Fibroblast of gingiva (primary cell): ENCODE results near the gene CHP2.
"Not testable (repeated sequence)": the region's sequence is repeated elsewhere in the genome, so short reads cannot be mapped to it uniquely, and the experiment has no call there.

Experiments used
- DNase-seq: peaks from one replicate; pipeline ENCODE4 v3.0.0-alpha.2; 2011; ENCODE audit warnings: low read depth

CHP2 gene

DNA sequence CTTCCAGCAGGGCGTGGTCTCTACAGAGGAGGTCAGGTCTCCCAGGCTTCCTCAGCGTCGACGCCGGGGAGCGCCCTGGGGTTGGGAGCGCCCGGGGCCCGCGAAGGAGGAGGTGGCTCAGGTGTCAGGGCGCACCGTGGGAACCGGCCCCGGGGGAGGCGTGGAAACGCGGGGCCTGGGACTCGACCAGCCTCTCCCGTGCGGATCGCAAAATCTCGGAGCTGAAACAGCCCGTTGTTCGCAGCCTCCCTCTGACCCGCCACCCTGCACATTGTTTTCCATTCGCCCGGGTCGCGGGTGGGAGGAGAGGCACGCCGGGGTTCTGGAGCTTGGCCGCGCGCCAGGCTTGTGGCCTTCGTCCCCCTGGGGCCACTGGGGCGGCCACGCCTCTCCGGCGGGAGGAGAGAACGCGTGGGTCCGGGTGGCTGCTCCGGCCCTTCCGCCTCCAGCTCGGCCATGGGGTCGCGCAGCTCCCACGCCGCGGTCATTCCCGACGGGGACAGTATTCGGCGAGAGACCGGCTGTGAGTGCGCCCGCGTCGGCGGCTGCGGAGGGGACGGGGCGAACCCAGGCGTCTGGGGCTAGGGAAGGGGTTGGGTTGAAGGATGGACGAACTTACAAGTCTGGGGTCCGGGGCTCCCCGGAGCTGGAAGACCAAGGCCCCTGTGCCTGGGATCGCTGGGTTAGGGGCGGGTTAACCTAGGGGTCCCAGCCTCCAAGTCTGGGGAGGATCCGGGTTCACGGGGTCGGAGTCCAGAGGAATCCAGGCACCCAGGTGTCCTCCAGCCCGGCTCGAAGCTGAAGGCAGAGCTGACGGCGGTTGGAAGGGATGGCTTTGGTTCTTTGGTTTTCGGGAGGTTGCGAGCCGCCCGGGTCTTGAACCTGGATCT, at the start of gene CHP2:
Gene CHP2, plus strand, starts transcription at position 433 of the 890 bp plus-strand sequence. Its CDS starts 24 bp downstream, at position 457.
- DNase-seq = no peak

DNA sequence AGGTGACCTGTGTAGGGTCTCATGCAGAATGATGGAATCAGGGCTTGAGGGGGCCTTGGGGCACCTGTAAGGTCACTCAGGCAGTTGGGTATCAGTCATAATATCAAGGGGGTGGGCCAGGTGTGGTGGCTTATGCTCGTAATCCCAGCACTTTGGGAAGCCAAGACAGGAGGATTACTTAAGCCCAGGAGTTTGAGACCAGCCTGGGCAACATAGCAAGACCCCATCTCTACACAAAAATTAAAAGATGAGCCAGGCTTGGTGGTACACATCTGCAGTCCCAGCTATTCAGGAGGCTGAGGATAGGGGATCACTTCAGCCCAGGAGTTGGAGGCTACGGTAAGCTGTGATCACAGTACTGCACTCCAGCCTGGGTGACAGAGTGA, 49.3 kb upstream of the CHP2 start:
- DNase-seq = no peak

DNA sequence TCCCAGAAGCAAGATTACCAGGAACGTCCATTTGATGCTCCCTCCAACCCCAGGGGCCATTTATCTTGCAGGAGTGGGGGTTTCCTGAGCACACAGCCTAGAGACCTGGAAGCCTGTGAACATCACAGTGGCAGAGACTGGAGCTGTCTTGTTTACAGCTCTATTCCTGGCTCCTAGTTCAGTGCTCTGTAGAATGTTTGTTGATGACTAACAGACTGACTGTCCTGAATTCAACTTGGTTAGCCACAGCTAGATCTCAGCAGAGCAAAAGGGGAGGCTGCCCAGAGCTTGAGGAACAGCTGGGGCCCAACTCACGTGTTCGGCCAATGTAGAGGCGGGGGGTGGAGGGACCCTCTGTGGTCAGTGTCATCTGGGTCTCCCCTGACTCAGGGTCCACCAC, 48.4 kb upstream of the CHP2 start:
- no peak for DNase-seq

DNA sequence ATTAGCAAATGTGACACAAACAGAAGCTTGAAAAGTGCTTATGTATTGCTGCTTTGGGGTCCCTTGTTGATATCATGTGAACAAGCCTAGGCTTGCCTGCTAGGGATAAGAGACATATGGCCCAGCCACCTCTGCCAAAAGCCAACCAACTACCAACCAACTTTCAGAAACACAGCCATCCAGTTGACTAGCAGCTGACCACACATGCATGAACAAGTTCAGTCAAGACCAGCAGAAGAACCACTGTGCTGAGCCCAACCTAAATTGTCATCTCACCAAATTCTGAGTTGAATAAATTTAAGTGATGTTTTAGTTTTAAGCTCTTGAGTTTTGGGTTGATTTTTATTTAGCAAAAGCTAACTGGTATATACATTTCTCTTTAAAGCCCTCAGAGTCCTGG, 45.3 kb upstream of the CHP2 start:
- no peak for DNase-seq

DNA sequence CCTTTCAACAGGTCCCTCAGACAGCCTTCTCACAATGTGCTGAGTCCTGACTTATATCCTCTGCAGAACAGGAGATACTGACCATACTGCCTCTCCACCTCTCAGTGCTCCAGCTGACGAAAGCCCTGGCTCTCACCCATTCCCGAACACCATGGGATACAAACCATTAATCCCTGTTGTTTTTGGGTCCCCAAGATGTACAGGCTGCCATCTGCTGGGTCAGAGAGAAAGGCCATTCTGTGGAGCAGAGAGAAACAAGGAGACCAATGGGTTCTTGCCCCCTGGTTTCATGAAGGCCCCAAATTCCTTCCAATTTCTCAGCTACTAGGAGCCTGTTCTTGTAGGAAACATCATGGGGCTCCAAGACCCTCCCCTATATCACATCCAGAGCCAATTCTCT, 44.8 kb upstream of the CHP2 start:
- DNase-seq = no peak

DNA sequence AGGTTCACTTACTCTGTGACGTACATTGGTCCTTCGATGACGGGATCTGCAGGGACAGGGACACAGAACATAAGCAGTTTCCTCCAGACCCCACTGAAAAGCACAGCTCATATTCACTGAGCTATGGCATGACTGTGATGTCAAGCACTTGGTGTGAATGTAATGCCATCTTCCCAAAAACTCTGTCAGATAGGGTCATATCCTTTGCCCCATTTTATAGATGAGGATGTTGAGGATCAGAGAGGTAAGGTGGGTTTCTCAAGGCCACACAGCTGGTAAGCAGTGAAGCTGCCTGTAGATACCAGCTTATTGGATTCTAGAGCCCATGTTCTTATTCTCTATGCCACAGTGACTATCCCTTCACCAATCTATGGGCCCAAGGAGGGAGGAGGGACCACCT, 44.3 kb upstream of the CHP2 start:
- no peak for DNase-seq

DNA sequence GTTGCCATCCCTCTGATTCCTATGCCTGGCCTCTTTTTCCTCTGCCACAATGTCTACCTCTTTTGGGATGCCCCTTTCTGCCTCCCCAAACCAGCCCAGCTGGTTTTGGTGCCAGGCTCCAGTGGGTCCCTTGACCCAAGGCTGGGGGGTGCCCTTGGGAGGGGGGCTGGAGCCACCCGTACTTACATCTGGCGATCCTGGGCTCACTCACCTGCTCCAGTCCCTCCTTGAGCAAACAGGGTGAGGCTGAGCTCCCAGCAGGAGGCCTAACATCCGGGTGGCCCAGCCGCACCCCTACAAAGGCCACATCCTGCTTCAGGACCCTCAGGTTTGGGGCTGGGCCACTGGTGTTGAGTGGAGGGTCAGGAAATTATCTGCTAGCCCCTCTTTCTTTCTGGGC, 43.0 kb upstream of the CHP2 start:
- DNase-seq = no peak

DNA sequence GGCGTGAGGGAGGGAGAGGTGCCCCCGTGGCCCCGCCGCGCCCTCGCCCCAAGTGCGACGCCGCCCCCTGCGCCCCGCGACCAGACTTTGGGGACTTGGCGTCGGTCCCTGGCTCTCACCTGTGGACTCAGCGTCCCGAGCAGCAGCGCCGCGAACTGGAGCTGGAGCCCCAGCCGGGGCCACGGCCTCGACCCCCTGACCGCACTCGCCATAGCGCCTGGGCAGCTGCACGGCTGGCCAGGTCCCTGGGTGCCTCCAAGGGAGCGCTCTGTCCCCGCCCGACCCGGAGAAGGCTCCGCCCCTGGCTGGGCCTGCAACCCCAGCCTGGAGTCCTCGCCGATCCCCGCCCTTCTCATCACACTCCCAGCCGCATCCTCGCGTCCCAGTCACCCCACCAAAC, 41.9 kb upstream of the CHP2 start, which contains the start of gene ERN2:
Gene ERN2, minus strand, starts transcription at position 247 of the 400 bp plus-strand sequence. Its CDS starts 35 bp downstream, at position 212.
- no peak for DNase-seq

DNA sequence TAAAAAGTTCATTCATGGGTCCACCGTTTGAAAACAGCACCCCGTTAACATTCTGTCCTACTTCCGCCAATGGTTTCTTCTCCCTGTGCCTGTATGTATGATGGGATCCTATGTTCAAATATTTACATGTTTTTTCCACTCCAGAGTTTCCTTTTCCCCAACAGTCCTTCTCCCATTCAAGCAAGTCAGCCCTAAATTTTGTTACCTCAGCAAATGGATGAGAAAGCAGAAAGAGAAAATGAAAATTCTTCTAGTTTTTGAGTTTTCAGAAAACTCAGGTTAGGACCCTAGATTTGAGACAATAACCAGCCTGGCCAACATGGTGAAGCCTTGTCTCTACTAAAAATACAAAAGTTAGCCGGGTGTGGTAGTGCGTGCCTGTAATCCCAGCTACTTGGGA, 38.3 kb upstream of the CHP2 start:
- no peak for DNase-seq

DNA sequence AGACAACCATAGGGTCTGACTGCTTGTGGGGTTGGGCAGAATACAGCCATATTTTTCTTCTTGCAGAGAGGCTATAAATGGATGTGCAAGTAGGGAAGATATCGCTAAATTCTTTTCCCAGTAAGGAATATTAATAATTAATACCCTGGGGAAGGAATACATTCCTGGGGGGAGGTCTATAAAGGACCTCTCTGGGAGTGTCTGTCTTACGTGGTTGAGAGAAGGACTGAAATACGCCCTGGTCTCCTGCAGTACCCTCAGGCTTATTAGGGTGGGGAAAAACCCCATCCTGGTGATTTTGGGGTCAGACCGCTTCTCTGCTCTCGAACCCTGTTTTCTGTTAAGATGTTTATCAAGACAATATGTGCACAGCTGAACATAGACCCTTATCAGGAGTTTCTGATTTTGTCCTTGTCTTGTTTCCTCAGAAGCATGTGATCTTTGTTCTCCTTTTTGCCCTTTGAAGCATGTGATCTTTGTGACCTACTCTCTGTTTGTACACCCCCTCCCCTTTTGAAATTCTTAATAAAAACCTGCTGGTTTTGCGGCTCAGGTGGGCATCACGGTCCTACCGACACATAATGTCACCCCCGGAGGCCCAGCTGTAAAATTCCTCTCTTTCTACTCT, 32.1 kb upstream of the CHP2 start:
- not testable (repeated sequence) for DNase-seq

DNA sequence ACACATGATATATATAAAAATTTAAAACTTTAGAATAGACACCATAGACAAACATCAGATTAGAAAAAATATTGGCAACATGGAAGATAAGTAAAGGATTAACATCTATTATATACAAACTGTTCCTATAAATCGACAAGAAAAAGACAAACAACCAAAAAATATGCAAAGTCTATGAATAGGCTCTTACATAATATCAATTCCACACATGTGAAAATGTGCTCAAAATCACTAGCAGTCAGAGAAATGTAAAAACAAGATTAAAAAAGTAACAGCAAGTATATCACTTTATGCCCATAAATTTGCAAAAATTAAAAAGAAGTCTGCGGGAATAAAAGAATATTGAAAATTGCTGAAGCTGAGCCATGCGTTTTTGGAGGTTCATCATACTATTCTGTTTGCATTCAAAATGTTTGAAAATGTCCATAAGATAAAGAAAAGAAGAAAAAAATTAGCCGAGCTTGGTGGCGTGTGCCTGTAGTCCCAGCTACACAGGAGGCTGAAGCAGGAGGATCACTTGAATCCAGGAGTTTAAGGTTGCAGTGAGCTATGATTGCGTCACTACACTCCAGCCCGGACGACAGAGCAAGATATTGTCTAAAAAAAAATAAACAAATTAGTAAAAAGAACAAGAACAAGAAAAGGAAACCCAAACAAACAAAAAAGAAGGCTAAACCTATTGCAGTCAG, 30.6 kb upstream of the CHP2 start:
- DNase-seq = peak; percentile 6

DNA sequence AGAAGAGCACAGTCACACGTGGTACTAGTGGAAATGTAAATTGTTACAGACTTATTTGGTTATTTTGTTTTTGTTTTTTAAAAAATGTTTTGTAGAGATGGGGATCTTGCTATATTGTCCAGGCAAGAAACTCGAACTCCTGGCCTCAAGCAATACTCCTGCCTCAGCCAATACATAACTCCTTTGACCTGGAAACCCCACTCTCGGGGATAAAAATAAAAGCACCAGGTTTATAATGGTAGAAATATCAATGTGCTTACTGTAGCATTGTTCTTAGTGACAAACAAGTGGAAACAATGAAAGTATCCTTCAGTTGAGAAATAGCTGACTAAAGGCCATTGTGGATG, 30.1 kb upstream of the CHP2 start:
- no peak for DNase-seq

DNA sequence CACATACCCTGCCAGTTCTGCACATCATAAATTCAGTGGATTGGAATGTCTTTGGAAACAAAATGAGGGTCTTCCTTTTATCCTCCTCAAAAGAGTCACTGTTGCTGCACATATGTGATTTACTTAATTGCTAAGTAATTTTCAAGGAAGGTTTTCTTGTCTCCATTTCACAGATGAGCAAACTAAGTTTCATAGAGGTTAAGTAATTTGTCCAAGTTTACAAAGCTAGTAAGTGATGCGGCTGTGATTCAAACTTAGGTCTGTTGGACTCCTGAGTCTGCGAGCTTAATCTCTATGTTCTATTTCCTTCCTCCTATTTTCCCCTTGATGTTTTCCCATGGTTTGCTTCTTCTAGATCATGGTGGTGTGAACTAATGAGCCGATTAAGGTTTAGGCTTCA, 28.1 kb upstream of the CHP2 start:
- no peak for DNase-seq

DNA sequence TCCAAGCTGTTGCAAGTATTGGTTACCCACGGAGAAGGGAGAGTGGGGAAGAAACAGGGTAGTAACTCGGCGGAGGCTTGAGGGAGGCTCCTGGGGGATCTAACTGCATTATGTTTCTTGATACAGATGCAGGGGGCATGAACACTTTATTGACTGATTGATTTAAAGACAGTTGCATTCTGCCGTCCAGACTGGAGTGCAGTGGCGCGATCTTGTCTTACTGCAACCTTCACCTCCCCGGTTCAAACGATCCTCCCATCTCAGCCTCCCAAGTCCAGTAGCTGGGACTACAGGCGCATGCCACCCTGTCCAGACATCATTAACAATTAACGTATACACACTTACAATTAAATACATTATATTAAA, 26.7 kb upstream of the CHP2 start:
- DNase-seq = no peak

DNA sequence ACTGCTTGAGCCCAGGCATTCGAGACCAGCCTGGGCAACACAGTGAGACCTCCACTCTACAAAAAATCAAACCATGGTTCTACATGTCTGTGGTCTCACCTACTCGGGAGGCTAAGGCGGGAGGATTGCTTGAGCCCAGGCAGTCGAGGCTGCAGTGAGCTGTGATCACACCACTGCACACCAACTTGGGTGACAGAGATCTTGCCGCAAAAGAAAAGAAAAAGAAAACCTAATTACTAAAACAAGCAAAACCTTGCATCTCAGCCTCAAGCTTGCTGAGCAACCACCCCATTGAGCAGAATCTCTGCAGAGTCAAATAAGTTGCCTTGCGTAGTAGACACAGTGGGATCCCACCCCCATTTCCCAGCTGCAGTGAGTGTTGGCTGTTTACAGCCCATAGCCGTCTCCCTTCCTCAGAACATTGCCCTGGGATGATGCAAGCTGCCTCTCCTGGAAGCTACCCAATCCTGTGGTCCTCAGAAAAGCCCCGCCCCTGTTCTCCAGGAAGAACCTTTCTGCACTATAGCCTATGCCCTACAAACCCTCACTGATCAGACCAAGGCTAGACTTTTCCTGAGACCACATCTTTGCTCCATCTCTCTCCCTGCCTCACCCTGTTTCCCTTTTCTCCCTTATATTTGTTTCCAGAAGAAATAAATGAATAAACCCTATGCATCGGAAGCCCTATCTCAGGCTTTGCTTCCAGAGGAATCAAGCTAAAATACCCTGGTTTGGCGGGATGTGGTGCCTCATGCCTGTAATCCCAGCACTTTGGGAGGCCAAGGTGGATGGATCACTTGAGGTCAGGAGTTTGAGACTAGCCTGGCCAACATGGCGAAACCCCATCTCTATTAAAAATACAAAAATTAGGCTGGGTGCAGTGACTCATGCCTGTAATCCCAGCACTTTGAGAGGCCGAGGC, 25.1 kb upstream of the CHP2 start:
- DNase-seq = peak; percentile 38

DNA sequence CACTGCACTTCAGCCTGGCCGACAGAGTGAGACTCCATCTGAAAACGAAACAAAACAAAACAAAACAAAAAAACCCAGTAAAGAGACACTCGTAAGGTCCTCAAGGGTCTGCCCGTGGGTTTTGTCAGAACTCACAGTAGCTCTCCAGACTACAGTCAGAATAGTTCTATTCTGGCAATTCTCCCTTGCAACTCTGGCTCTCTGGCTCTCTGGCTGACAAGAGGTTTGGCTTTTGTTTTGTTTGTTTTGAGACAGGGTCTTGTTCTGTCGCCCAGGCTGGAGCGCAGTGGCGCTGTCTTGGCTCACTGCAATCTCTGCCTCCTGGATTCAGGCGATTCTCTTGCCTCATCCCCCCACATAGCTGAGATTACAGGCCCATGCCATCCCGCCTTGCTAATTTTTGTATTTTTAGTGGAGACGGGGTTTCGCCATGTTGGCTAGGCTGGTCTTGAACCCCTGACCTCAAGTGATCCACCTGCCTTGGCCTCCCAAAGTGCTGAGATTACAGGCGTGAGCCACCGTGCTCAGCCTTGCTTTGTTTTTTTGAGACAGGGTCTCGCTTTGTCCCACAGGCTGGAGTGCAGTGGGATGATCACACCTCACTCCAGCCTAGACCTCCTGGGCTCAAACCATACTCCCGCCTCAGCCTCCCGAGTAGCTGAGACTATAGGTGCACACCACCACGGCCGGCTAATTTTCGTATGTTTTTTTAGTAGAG, 20.5 kb upstream of the CHP2 start:
- DNase-seq = no peak

DNA sequence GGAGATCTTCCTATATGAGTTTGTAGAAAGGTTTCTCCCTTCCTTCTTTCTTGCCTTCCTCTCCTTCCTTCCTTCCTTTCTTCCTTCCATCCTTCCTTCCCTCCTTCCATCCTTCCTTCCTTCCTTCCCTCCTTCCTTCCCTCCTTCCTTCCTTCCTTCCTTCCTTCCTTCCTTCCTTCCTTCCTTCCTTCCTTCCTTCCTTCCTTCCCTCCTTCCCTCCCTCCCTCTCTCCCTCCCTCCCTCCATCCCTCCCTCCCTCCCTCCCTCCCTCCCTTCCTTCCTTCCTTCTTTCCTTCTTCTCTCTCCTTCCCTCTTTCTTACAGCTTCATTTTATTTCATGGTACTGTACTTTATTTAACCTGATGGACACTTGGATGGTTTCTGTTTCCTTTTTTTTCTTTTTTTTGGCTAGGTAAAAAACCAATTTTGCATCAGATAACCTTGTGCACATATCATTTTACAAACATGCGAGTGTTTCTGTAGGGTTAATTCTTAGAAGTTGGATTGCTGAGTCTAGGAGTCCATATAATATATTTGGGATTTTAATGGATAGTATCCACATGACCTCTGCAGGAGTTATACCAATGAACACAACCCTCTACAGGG, 17.3 kb upstream of the CHP2 start:
- DNase-seq = not testable (repeated sequence)

DNA sequence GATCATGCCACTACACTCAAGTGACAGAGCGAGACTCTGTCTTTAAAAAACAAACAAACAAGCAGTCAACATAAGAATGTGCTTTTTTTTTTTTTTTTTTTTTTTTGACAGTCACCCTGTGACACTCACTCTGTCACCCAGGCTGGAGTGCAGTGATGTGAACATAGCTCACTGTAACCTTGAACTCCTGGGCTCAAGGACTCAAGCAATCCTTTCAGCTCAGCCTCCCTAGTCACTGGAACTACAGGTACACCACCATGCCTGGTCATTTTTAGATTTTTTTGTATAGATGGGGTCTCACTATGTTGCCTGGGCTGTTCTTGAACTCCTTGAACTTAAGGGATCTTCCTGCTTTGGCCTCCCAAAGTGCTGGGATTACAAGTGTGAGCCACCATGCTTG, 15.3 kb upstream of the CHP2 start:
- DNase-seq = no peak

DNA sequence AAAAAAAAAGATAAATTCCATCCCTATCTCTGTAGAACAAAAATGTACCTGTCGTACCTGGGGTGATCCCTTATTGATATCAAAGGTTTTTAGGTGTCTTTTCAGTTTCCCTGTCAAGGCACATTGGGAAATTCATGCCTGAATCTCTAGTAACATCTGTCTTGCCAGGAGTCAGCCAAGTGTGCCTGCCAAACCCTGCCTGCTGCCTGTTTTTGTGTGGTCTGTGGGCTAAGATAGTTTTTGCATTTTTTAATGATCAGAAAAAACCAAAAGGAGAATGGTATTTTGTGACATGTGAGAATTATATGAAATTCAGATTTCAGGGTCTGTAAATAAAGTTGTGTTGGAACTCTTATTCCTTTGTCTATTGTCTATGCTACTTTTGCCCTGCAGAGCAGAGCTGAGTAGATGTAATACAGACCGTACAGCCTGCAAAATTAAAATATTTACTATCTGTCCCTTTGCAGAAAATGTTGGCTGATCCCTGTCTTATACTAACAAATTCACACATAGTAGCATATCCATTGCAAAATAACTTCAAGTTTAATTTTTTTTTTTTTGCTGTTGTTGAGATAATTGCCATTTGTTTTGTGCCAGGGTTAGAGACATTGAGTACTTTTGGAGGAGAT, 13.0 kb upstream of the CHP2 start:
- no peak for DNase-seq

DNA sequence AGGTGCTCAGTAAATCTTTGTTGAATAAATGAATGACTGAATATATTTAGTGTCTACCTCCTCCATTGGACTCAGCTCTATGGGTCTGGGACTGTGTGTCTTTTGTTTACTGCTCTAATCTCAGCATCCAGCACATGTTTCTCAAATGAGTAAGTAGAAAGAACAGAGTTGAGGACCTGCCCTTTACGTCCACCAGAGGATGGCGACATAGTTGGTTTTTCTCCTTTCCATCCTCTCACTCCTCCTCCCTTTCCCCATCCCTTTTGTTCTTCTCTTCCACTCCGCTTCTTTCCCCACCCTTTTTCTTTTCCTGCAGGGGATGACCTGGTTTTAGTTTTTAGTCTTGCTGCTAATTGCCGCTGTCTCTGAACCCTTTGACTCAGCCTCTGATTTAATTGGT, 12.1 kb upstream of the CHP2 start:
- DNase-seq = no peak
